ENCODE measurements around the gene DCXR.

Gene DCXR

DNA sequence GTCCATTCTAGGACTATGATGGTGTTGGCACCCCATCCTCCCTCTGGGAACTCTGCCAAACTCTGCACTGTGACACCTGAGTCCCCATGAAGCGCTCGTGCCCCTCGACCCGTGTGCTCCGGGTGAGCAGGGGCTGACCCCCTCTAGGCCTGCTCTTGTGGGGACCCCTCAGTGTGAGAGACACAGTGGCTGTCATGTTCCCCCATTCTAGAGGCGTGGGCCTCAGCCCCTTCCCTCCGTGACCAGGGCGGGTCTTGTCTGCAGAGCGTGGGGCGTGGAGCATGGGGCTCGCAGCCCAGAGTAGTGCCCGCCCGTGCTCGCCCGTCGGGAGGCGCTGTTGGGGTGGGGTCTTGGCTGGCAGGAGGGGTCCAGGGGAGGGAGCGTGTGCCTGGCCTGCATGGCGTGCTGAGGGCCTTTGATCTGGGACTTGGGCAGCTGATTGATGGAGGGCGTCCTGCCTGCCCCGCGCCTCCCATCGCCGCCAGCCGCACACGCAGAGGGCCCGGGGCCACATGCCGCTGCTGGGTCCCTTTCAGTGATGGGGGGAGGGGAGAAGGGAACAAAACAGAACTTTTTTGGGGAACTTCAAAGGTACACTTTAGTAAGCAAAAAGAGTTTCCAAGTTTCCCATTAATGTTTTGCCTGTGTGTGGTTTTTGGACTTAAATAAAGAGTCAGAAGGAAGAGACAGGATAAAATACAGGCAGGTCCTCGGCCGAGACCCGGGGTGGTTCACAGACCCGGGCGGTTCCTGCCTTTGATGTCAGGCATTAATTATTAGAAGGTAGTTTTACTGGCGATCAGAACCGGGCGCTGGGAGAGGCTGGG, 37.3 kb downstream of the DCXR start:
- DNase-seq, result no peak

DNA sequence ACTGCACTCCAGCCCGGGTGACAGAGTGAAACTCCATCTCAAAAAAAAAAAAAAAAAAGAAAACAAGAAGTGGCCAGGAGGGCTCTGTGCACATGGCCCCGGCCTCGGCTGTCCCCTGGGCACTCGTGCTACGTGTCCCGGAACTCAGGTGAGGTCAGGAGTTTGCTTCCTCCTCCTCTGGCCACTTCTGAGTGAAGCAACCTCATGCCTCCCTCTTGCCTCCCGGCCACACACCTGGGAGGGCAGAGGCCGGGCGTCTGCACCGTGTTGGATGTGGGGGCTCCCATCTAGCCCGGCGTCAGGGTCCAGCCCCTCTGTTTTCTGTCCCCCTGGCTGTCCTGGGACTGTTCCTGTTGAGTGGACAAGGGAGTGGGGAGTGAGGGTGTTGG, 37.9 kb downstream of the DCXR start:
- no peak for DNase-seq

DNA sequence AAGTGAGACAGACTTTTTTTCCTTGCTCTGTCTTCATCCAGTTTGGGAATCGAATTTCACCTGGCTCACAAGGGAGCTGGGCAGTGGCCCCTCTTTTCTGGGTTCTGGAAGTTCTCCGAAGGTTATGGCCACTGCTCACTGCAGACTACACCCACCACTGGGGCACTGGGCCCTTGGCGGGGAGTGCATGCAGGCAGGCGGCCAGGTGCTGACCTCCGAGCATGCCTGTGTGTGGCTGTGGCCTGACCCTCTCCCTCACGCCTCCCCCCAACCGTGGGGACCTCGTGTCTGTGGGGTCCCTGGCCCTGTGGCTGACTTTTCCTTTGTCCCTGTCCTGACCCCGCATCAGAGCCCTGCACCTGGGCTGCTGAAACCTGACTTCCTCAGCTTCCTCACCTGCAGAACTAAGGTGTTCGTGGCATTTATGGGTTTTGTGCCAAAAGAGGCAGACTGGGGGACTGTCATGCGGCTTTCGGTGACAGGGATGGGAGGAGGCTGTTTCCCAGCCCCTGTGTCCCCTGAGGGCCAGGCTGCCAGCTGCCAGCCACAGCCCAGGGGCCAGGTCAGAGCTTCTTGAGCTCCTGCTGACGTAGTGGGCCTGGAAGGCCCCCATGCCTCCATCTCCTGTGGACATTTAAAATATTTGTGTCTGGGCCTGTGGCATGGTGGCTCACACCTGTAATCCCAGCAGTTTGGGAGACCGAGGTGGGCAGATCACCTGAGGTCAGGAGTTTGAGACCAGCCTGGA, 38.6 kb downstream of the DCXR start:
- DNase-seq, result no peak

DNA sequence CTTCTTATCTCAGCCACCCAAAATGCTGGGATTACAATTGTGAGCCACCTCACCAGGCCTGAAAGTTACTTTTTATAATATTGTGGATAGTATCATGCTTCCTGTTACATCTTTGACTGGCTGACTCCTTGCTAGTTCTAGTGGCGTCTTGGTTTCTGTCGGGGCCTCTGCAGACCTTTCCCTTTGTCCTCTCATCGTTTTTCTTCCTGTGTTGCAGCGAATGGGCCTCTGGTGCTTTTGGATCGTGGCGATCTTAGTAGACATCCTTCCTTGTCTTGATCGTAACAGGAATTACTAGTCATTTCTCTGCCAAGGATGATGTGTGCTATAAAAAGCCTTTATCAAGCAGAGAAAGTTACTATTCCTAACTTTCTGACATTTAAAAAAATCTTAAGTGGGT, 39.3 kb downstream of the DCXR start:
- DNase-seq, result no peak

DNA sequence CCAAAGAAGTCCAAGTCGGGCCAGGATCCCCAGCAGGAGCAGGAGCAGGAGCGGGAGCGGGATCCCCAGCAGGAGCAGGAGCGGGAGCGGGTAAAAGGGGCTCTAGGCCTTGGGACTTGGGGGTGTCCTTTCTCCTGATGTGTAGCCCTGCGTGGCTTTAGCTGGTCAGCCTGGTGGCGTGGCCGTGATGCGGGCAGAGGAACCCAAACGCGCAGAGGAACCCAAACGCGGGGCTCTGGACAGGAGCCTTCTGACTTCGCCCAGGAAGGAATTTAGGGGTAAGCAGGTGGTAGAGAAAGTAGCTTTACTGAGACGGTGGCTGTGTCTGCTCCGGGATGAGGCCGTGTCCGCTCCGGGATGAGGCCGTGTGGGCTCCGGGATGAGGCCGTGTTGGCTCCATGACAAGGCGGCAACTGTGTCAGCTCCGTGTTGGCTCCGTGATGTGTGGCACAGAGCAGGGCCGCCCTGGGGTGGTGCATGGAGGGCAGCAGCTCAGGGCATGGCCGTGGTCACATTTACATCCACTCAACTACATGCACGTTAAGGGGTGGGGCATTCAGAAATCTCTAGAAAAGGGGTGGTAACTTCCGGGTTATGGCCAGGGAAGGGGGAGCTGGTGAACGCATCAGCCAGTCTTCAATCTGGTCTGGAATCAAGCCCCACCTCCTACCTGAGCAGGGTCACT, 40.6 kb downstream of the DCXR start:
- no peak for DNase-seq

DNA sequence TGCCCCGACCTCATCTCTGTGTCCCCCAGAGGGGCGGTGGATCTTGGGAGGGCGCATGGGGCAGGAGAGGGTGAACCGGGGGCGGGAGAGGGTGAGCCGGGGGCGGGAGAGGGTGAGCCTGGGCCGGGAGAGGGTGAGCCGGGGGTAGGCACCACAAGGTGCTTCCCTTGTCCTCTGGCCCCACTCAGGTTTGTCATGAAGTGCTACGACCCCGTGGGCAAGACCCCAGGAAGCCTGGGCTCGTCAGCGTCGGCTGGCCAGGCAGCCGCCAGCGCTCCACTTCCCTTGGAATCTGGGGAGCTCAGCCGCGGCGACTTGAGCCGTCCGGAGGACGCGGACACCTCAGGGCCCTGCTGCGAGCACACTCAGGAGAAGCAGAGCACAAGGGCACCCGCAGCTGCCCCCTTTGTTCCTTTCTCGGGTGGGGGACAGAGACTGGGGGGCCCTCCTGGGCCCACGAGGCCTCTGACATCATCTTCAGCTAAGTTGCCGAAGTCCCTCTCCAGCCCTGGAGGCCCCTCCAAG, 41.2 kb downstream of the DCXR start:
- no peak for DNase-seq

DNA sequence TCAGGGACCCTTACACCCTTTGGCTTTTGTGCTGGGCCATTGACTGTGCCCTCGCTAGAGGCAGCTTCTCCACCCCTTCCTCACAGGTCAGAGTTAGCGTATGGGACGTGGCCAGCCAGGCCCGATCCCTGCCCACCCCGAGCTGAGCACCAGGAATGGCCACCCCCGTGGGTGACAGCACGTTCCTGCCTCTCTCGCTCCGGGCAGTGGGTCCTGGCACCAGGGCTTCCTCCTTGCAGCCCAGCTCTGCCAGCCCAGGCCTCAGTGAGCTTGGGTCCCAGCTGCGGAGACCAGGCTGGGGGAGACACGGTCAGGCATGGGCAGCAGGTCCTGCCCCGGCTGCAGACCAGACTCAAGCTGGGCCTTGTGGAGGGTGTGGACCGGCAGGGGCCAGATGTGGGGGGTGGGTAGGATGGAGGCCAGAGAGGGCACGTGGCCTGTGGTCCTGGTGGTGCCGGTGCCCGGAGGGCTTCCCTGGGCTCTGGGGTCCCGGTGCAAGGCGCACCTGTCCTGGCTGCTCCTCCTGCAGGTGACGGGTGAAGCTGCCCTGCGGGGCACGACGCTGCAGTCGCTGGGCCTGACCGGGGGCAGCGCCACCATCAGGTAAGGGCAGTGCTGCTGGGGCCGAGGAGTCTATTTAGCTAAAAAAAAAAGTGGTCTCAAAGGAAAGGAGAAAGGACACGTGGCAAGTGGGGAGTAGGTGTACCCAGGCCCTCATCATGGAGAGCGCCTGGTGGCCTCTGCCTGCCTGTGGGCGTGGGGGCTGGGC, 41.9 kb downstream of the DCXR start:
- no peak for DNase-seq

DNA sequence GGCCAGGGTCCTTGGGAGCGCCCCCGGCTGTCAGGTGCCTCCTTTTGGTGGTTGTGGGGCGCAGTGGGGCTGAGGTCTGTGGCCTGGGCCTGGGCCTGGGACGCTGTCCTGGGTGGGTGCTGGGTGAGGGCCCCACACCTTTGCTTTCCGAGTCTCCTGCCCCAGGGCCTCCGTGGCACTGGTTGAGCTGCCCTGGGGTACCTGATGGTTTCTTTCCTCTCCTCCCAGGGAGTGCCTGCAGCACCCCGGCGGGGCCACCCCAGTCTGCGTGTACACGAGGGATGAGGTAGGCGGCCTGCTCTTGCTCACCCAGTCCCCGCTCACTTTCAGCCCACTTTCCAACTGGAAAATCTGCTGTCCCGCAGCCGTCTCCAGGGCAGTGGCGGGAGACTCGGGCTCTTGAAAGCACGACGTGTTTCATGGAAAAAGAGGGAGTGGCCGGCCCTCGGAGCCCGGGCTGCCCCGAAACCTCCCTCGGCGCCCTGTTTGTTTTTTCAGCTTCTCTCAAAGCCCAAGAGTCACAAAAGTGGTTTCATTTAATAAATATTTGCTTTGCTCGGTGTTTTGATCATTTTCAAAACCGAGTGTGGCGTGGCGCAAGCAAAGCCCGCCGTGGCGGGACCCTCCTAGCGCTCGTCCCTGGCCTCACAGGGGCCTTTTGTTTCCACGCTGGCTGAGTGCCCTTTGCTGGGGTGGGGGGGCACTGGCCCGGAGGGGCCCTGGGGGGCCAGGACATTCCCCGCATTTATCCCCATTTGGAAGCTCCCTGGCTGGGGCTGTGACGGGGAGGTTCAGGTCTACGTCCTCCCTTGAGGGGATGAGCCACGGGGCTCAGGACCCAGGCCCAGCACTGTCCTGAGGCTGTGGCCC, 42.7 kb downstream of the DCXR start:
- peak in 3 of 51 donors; percentile 4 to 23 (median 8) for DNase-seq

DNA sequence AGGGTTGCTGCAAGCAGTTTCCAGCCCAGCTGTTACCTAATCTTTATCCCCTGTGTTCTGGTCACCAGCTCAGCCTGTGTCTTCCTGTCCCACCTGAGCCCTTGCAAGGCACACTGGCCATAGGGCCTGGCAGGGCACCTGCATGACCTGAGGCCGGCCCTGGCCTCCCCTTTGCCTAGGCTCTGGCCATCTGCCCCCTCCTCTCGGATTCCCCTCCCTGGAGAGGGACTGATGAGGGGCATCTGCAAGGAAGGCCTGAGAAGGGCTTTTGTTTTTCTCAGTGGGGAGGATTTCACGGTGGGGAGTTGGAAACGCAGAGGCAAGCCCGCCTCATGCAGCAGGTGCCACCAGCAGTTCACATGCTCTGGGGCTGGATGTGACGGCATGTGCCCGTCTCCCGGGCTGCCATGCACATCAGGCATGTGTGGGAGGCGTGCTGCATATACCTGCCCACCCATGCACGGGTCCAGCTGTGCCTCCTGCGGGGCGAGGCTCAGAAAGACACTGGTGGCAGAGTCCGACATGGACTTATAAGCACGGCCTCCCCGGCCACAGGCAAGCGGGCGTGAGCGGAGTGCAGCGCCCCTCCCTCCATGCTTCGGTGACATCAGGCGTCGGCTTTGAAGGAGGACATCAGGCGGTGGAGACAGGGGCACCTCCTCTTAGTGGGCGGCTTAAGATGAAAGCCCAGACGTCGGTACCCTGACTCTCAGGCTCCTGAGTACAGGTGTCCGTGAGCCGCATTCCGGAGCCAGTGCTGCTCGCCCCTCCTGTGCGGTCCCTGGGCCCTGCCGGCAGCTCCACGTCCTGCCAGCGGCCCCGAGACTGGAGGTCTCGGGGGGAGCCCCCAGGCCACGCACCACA, 43.5 kb downstream of the DCXR start:
- no peak for DNase-seq

DNA sequence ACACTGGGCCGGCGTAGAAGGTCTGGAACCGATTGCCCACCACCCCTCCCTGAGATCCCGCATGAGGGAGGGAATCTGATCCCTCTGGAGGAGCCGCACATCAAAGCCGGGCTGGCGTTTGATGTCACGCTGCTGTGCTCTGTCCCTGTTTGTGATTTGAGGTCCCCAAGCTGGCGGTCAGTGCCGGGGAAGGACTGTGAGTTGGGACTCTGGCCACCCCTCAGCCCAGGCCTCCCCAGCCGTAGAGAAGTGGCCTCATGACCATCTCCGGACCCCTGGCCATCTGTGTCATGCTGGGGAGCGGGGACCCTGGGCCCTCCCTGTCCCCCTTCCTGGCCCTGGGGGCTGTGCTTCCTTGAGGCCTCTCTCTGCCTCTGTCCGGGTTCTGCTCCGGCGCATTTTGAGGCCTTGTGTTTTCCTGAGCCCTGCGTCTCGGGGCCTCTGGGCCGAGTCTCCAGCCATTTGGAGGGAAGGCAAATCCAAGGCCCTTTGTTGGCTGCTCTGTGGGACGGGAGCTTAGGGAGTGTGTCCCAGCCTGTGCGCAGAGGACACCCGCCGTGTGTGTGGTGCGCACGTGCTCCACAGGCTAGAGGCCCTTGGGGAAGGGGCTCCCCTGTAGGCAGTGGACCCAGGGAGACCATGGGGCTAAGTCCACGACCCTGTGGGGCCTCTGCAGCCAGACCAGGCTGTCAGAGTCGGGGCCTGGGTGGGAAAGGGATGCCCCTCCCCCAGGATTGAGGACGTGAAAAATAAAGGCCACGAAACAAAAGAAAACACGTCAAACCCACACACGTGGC, 45.0 kb downstream of the DCXR start:
- DNase-seq, result no peak

DNA sequence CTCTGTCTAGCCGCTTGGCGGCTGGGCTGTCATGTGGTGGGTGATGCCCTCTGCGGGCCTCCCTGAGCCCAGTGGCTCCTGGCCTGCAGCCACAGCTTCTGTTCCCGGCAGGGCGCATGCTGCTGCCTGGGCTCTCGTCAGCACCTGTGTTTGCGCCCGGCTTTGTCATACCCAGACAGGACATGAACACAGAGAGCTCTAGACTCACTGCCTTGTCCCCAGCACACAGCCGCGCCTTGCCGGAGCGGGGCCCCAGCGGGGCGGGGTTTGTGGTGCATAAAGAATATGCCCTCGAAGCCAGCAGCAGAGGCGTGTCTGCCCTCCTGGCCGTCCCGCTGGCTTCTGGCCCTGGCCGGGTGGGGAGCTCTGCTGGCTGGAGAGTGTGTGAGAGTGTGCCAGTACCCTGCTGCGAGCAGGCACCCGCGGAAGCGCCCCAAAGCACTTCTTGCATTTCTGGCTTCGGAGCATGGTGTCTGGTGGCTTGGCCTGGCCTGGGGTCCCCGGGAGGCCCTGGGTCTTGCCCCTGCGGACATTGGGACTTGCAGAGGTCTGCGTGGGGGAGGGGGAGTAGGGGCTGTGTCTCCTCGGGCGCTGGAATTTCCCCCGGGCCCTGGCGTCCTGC, 45.7 kb downstream of the DCXR start:
- peak in 41 of 51 donors; percentile 16 to 85 (median 64) for DNase-seq

DNA sequence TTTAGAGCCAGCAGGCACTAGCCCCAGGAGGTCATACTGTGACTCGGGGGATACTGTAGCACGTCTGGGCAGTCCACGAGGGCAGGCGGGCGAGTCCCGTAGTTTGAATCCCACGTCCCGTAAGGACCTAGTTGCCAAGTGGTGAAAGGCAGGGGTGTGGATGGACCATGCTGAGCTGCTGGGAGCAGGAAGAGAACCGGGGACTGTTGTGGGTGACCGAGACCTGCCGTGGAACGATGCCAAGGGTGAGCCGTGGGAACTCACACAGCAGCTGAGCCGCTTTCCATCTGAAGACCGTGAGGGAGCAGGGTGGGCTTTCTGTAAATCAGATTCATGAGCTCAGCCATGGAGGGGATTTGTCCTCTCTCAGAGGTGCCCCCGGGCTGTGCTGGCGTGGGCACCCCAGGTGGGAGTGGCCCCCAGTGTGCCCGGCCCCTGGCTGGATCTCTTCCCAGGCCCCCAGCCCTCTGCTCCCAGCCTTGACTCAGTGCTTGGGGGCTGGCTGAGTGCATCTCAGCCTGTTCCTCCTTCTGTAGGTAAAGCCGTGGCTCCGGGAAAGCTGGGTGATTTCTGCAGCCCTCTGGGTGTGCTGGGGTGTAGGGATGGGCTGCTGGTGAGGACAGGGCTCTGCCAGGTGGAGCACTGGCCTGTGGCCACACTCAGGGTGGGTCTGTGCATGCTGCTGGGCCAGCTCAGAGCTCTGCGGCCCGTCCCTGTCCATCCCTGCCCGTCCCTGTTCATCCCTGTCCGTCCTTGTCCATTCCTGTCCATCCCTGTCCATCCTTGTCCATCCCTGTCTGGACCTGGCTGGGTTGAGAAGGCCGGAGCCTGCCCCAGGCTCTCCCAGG, 46.4 kb downstream of the DCXR start:
- no peak for DNase-seq

DNA sequence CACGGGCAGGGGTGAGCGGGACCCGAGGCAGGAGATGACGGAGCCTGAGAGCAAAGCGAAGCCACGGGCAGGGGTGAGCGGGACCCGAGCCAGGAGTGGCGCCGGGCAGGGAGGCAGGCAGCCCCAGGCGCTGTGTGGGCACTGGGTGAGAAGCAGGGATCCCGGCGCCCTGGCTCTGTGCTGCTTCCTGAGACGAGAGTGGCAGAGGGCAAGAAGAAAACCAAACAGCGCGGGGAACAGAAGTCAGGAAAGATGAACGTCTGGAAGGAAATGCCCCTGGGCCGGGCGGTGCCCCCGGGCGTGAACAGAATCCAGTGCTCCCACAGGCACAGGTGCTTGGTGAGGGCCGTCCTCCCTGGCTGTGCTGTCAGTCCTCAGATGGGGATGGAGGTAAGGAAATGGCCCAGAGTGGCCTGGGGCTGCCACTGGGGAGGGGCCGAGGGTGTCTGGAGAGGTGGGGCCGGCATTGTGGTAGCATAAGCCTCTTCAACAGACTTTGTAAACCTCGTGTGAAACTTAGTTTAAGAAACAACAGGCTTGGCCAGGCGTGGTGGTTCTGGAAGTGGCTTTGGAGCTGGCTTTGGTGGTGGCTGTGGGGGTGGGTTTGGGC, 50.2 kb downstream of the DCXR start:
- no peak for DNase-seq

DNA sequence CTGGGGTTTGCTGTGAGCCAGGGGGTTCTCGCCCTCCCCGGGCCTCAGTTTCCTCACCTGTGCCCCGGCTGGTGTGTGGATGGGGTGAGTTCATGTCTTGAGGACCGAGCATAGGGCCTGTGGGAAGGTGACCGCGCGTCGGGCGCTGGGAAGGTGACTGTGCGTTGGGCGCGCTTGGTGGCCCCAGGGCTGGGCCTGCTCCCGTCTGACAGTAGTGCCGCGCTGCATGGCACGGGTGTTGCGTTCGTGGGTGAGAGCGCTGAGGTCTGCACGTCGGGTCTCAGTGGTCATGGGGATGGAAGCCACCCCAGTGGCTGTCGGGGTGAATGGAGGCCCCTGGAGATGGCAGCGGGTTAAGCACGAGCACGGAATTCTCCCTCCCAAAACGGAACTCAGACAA, 50.9 kb downstream of the DCXR start:
- DNase-seq, result no peak
